Endometrium (tissue), 2 donors: ENCODE results near the gene POLR3A.
"Not testable (repeated sequence)": the region's sequence is repeated elsewhere in the genome, so short reads cannot be mapped to it uniquely, and the experiment has no call there.

Source experiments
- FAIRE-seq: peaks from 2 replicates; lab custom pipeline; 2012; peaks lifted over from hg19 to GRCh38; lab: Jason Lieb, UNC
- donor health status: control.
- donor health status: control.

Gene POLR3A

DNA sequence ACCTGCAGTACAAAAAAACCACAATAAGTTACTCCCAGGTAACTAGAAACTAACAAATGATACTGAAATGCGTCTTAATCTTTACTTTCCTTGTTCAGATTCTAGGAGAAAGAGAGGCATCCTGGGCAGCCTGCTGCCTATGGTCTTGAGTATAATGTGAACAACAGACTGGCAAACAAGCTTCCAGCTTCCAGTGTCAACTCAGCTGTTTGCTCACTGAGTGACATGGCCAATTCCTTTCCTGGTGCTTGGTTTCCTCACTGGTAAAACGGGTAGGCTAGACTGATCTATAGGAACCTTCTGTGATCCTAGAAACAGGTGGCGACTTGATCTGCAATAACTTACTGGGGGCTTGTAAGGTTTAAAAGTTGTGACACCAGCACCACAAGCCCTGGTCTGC lies 10.1 kb downstream of the POLR3A start:
- no peak for FAIRE-seq

DNA sequence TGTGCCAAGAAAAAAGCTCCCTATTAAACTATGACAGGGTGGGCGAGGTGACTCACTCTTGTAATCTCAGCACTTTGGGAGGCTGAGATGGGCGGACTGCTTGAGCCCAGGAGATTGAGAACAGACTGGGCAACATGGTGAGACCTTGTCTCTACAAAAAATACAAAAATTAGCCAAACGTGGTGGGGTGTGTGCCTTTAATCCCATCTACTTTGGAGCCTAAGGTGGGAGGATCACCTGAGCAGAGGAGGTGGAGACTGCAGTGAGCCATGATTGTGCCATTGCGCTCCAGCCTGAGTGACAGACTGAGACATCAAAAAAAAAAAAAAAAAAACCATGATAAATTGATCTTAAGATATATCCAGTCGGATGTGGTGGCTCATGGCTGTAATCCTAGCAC lies 11.5 kb downstream of the POLR3A start:
- FAIRE-seq: no peak

DNA sequence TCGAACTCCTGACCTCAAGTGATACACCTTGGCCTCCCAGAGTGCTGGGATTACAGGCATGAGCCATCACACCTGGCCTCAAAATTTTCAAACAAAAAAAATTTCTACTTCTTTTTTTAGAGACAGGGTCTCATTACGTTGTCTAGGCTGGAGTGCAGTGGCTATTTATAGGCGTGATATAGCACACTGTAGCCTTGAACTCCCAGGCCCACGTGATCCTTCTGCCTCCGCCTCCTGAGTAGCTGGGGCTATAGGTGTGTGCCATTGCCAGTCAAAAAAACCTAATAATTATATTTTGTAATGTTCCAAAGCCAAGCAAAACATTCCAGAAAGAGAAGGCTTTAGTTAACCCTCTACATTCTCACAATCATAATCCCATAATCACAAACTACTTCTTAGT lies 13.8 kb downstream of the POLR3A start:
- FAIRE-seq: no peak

DNA sequence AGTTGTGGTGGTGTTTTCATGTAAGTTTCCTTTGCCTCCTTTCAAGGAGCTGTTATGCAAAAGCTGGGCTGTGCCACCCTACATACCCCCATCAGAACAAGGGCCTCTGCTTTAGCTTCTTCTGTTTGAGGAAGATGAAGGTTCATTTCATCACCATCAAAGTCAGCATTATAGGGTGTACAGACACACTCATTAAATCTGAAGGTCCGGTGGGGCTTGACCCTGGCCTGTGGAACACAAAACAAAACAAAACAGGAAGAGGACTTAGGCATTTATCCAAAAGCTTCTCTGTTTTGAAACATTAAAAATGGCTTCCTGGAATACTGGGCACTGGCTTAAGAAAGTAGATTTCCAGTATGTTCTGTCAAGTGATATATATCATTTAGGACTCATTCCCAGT lies 15.8 kb downstream of the POLR3A start:
- no peak for FAIRE-seq

DNA sequence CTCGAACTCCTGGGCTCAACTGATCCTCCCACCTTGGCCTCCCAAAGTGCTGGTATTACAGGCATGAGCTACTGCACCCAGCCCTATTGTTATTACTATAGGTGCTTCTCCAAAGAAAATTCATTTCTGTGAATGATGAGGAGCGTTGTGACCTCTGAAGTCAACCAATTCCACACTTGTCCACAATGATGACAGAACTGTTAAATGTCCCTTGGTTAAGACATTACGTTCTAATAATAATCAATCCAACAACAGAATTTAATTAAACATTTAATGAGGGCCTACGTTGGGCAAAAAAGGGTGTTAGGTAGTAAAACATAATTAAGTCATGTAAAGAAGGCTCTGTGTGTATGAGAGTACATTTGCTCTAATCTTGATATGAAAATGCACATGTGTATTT lies 18.2 kb downstream of the POLR3A start:
- FAIRE-seq: no peak

DNA sequence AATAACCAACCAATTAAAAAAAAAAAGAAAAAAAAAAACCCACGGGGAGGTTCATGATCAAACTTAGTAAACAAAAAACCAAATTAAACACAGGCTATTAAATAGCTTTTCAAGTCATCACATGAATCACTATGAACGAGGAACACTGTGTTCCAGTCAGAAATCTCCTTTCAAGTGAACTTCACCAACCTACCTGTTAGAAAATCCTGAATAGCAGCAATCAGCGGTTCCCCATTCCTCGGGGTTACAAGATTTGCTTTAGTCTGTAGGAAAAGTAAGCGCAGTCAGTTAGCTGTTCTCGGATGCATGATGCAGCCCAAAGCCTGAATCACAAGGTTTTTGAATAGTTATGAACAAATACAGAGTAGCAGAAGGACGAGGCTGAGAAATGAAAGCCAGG lies 19.0 kb downstream of the POLR3A start:
- no peak for FAIRE-seq

DNA sequence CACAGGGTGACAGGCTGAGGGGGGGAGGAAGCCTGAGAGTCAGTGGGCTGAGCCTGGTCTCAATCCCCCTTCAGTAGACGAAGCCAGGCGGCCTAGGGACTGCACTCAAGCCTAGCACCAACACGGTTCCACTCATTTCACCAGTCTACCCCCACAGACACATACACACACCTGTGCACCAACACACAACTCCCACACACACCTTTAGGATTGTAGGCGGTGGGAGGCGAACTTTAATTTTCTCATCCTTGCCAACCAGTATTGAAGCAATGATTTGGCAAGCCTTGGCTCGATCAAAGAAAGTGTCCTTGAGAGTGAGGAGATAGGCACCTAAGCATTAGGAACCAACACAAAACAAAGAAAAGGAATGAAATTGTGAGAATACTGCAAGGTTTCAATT lies 19.7 kb downstream of the POLR3A start:
- no peak for FAIRE-seq

DNA sequence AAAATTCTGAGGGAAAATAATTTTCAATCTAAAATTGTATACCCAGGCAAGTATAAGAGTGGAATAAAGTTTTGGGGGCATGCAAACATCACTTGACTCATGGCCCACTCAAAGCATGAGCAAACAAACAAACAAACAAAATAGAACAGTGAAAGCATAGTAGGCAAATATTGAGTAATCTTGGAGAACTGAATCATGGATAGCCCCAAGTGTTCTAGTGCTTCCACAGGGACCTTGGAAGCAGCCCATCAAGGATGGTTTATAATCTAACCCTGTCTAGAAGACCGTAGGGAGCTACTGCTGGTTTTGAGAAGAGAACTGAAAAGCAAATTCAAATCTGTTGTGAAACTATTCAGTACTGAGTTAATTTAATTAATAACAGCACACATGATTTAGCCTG lies 22.1 kb downstream of the POLR3A start:
- FAIRE-seq: no peak

DNA sequence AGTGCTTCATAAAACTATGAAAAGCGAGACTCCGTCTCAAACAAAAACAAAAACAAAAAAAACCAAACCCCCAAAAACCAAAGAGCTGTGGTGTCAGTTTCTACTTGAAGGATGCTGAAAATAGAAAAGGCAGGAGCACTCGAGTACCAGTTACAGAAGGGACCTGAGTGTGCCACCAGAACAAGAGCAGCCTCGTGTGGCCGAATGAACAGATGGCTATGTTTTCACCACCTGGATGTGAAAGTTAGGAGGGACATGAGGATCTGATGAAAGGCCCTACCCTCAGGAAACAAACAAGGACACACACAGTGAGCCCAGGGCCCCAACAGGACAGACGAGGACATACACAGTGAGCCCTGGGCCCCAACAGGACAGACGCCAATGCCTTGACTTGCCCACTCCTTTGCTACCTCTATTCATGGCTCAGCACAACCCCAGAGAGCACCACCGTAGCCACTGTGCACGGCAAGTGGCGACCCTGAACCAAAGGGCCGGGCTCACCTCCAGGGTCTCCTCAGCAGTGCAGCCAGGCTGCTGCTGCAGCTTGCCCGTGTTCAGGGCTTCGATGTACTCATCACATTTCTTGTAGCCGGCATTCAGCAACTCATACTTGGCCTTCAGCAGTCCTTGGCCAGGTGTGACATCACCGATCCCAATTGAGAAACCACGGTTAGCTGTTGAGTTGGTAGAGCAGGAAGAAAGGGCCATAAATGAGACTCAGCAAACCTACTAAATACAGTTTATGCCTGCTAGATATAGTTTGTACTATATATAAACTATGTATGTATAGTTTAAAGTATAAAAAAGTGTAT lies 24.9 kb downstream of the POLR3A start:
- no peak for FAIRE-seq

DNA sequence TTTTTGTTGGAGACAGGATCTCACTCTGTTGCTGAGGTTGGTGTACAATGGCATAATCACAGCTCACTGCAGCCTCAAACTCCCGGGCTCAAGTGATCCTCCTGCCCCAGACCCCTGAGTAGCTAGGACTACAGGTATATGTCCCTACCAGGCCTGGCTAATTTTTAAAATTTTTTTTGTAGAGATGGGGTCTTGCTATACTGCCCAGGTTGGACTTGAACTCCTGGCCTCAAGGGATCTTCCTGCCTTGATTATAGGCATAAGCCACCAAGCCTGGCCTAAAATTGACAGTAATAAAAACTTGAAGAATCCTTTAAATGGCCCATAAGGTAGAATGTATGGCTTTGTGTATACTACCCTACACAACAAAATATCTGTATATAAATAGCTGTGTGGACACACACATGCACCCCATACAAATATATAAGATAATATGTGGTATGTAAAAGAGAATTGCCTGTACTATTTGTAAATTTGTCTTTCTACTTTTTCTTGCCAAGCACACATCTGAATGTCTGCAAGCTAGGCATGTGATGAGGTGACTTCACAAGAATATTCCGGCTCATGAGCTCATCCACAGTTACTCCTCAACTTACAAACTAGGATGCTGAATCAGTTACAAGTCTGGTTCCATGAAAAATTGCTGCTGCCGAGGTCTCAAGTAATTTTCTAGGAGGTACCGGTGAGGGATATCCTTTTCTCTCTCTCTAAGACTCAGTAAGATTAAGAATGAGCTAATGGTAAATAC lies 26.6 kb downstream of the POLR3A start:
- no peak for FAIRE-seq

DNA sequence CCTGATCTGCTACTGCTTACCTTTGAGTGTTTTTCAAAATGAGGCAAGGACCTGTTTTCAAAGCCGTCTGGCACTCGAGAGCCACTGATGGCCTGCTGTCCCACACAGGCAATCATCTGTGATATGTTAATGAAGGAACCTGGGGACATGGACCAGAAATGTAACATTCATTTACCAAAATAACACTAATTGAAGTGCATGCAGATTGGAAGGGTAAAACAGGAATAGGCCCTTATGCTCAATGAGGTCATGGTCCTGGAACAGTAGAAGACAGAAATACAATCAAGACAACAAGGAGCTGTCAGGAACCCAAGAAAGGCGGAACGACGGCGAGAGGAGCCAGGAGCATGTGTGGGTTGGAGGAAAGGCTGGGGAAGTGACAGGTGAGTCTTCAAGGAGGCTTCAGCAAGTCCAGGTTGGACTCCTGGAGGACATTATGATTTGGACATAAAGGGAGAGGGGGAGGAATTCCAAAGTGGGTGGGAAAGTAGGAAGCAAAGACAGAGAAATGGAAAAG lies 28.3 kb downstream of the POLR3A start:
- no peak for FAIRE-seq

DNA sequence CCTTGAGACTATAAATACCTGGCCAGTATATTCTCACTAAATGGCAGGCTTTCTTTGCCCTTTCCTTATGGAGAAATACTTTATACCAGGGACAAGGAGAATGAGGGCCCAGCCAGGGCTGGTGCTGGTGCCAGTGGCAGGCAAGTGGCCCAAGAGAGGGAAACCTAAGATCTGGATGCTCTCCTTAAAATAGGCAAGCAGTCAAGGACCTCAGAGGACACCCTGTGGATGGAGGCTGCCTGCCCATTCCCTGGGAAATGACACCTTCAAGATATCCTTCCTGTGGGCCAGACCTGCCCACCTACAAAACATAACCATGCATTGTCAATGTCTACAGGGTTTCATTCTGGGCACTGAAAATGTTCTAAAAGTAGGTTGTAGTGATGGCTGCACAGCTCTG lies 29.1 kb downstream of the POLR3A start:
- FAIRE-seq: no peak

DNA sequence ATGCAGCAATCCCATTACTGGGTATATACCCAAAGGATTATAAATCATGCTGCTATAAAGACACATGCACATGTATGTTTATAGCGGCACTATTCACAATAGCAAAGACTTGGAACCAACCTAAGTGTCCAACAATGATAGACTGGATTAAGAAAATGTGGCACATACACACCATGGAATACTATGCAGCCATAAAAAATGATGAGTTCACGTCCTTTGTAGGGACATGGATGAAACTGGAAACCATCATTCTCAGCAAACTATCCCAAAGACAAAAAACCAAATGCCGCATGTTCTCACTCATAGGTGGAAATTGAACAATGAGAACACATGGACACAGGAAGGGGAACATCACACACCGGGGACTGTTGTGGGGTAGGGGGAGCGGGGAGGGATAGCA lies 30.5 kb downstream of the POLR3A start:
- not testable (repeated sequence) for FAIRE-seq

DNA sequence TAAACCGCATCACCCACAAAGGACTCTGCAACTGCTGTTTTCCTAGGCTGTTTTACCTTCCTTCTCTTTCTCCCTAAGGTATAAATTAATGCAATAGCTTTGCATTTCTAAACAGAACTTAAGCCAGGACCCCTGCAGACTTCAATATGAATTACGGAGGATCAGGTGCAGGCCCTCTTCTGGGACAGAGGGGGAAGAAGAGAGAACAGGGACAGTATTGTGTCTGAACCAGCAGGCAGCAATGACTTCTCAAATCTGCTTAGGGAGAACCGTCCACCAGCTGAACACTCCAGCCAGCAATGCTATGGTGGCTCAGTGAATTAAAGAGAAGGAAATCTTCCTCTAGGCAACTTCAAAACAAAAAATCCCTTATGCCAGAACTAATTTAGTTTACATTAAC lies 35.7 kb downstream of the POLR3A start:
- FAIRE-seq: no peak

DNA sequence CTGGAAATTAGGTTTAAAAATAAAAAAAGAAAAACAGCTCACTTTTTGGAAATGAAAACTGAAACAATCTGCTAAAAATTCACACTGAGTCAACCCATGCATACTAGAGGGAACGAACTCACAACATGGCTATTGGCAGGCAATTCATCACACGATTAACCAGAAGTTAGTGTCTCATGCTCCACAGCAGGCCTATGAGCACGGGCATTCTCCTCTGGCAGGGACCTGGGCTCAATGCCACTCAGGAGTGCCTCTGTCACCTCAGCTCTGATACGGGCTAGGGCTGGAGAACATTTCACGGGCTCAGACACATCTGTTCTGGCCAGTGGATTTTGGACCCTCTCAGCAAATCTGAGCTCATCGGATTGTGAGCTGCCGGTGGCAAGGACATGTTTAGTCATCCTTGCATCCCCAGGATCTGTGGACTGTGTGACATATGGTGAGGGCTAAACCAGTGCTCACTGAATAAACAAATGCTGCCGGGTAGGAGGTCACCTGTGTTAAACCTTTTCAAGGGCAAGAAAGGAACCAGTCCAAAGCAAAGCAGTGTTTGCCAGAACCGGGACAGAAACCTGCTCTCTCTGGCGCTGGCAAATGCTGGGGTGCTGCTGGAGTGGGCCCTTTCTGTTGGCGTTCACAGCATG lies 40.1 kb downstream of the POLR3A start:
- no peak for FAIRE-seq

DNA sequence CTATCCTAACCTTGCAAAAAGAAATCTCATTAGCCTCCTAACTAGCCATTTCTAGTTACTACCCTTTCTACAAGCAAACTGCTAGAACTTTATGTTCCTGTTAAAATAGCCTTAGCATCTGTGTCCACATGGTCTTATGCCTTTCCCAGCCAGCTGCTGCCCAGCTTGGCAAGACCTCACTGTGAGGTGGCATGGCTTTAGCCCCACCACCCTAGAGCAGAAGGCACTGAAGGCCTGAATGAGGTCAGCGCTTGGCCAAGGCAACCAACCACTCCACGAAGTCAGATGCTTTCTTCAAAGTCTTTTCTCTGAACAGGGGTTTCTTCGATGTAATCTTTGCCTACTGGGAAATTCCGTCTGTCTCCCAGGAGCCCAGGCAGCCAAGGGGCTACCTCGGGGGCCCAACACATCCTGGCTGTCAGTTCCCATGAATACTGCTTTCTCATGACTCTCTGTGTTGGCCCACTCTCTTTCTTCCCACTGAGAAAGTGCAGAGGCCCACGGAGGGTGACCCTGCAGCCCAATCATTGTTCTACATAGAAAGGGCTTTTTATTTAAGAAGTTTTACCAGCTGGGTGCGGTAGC lies 41.6 kb downstream of the POLR3A start:
- no peak for FAIRE-seq

DNA sequence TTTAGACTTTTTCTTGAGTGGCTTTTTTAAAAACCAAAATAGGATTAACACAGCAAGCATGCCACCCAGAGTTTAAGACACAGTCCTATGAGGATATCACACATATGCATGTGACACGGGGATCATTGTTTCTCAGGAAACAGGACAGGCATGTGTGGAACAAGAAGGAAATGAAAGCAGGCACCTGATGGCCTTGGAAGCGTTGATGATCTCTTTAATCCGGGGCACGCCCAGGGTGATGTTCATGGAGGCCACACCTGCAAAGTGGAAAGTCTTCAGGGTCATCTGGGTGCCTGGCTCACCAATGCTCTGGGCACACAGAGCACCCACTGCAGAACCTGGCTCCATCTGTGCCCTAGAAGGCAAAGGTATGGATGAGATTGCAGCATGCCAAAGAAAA lies 44.3 kb downstream of the POLR3A start:
- no peak for FAIRE-seq

DNA sequence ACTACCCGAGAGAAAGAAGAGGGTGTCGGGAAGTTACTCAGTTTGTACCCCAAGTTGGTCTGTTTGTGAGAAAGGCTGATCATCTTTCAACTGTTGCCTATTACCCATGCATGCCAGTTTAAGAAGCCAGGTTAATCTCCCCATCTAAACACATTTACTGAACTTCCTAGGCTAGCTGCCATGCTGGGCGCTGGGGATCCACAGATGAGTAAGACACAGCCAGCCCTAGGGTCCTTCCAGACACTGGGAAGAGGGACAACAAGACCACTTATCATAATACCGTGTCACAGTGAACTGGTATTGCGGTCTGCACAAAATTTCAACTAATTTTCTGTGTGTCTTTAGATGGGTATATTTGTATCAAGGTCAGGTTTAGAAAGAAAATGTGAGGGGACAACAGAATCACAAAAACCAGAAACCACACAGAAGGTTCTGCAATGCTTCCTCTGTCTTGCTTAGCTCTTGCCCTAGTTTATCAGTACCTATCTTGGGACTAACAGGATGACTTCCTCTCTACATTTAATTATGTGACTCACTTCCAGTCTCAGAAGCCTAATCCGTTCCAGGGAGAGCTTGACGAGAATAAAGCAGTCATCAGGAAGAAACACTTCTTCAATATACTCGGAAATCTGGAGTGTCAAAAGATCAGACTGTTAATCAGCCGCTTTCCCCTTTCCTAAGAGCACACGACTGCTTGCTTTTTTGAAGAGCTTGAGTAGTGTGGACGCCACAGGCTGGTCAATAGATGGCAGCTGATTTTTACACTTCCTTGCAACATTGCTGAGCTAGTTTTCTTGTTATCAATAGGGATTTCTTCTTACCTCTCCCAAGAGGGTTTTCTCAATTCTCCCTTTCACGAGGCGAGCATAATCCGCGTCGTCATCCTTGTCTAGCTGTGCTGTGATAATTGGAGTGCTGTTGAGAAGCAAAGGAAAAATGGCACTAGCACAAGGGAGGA lies 45.7 kb downstream of the POLR3A start:
- no peak for FAIRE-seq

DNA sequence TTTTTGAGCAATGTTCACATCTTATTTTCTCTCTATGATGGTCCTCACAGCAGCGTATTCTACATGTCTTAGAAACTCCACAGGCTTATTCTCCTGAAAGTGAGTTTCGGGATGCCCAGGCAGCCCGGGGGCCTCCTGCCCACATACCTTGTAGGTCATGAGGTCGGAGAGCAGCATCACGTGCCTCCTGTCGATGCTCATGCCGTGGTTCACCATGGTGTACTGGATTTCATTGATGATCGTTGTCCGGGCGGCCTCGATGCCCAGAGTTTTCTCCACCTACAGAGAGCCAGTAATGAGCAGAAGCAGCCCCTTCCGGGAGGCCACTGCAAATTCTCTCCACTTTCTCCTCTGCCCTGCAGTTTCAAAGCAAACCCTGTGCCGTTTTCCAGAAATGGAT lies 48.0 kb downstream of the POLR3A start:
- FAIRE-seq: no peak

DNA sequence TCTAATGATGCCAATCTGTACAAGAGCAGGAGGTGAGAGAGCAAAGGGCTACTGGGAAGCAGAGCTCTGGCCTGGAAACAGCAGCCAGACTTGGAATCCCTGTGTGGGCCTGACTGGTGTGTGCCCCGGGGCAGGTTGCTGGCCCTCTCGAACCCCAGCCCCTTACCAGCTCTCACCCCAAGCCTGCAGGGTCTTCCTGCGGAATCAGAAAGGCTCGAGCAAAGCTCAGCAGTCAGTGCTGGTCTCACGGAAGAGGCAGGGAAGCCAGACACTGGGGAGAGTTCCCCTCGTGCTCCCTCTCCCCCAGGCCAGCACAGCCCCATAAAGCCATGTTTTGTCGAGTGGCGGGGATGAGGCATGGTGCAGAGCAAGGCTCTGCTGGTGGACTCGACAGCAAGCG lies 50.1 kb downstream of the POLR3A start:
- FAIRE-seq: no peak

DNA sequence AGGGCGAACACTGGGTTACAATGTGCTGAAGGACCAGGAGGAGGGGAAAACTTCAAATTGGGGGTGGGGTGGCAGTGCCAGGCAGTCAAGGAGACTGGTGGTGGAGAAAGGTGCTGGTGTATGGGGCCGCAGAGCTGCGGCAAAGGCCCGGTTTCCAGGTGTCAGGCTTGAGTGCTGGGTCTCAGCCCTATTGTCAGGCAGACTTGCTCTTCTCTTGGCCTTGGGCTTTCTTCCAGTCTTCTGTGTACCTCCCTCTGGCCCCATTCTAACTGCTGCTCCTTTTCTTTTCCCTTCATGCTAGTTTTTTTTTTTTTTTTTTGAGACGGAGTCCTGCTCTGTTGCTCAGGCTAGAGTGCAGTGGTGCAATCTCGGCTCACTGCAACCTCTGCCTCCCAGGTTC lies 51.0 kb downstream of the POLR3A start:
- FAIRE-seq: no peak

DNA sequence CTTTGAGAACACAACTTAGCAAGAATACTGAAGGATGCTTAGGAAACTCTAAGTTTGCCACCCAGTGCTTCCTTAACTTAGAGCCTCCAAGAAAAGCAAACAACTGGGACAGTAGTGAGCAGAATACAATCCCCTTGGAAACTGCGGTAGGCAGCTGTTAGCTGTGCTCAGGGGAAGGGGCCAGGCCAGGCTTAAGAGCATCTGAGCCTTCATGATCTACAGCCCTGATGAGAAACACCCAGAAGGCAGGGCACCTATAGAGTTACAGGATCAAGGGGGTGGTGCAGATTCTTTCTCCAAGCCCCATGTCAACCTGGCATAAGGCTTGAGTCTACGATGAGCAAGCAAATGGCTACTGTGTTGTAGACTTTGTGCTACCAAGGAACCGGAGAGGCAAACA lies 51.4 kb downstream of the POLR3A start:
- FAIRE-seq: no peak
